Smooth muscle cell (in vitro differentiated cells): Measurements from ENCODE around the gene CLEC4F. TPM values are rescaled to one million over a fixed set of nuclear protein-coding genes. Genes with fewer than 3 reads are reported as not detected.

ENCODE experiments used
- DNase-seq: peaks from one replicate; lab custom pipeline; 2025; ENCODE audit not compliant: unreplicated experiment; lab: John Stamatoyannopoulos, UW
- H2AFZ ChIP-seq: fragments of 200-600 bp; sonication (generic); 2 replicates; pipeline ENCODE4 v1.6.0; 2016; ENCODE audit warnings: antibody characterized with exemption, low read depth, mild to moderate bottlenecking
- H3F3A ChIP-seq: fragments of 200-600 bp; sonication (generic); 2 replicates; pipeline ENCODE4 v1.6.0; 2017; ENCODE audit warnings: antibody characterized with exemption, low read depth
- H3K27ac ChIP-seq: fragments of 200-600 bp; sonication (generic); 2 replicates; pipeline ENCODE4 v1.5.1; 2016; ENCODE audit warnings: low read depth, mild to moderate bottlenecking
- H3K27me3 ChIP-seq: fragments of 200-600 bp; sonication (generic); 2 replicates; pipeline ENCODE4 v1.6.1; 2016; ENCODE audit warnings: low read depth, mild to moderate bottlenecking
- H3K36me3 ChIP-seq: fragments of 200-600 bp; sonication (generic); 2 replicates; pipeline ENCODE4 v1.5.1; 2016; ENCODE audit warnings: low read depth
- H3K4me1 ChIP-seq: fragments of 200-600 bp; sonication (generic); 2 replicates; pipeline ENCODE4 v1.5.1; 2016; ENCODE audit warnings: low read depth
- H3K4me2 ChIP-seq: fragments of 200-600 bp; sonication (generic); 2 replicates; pipeline ENCODE4 v1.6.0; 2016; ENCODE audit warnings: mild to moderate bottlenecking
- H3K4me3 ChIP-seq: fragments of 200-600 bp; sonication (generic); 2 replicates; pipeline ENCODE4 v1.5.1; 2016; ENCODE audit warnings: mild to moderate bottlenecking
- H3K79me2 ChIP-seq: fragments of 200-600 bp; sonication (generic); 2 replicates; pipeline ENCODE4 v1.6.0; 2016; ENCODE audit warnings: low read depth, mild to moderate bottlenecking
- H3K9ac ChIP-seq: fragments of 200-600 bp; sonication (generic); 2 replicates; pipeline ENCODE4 v1.6.0; 2016; ENCODE audit warnings: low read depth
- H3K9me3 ChIP-seq: fragments of 200-600 bp; sonication (generic); replicated peaks from 2 replicates; pipeline ENCODE4 v1.5.1; 2016; ENCODE audit warnings: low read depth
- H4K20me1 ChIP-seq: fragments of 200-600 bp; sonication (generic); 2 replicates; pipeline ENCODE4 v1.6.0; 2016; ENCODE audit warnings: low read depth
- WGBS: methylation state at CpG from one replicate; pipeline ENCODE4 v1.1.7; 2016; ENCODE audit warnings: low lambda C conversion rate; 5-methylcytosine and 5-hydroxymethylcytosine counted together
- polyA plus RNA-seq: library from polyadenylated mRNA; unstranded; fragments of >200 nt; fragmentation: Nextera tagmentation; extraction: Ambion mirVana; gene quantifications from 2 replicates; pipeline ENCODE4 v1.2.1, GENCODE V29; 2016
- small RNA-seq: library from RNA; depleted of rRNA; stranded (forward); fragments of <200 nt; gene quantifications from one replicate; pipeline ENCODE3, GENCODE V24; 2014
- total RNA-seq: library from RNA; depleted of rRNA; stranded (reverse); fragments of >200 nt; gene quantifications from 2 replicates; pipeline ENCODE4 v1.2.3, GENCODE V29; 2014
- TF ChIP-seq, protein P1 (sequence below): fragments of 200-600 bp; sonication (generic); IDR thresholded peaks from 2 replicates; pipeline ENCODE4 v1.5.1; 2017; ENCODE audit warnings: borderline replicate concordance, mild to moderate bottlenecking, antibody characterized with exemption; ENCODE audit not compliant: insufficient read depth, poor library complexity, severe bottlenecking

Gene CLEC4F
- total and polyA plus RNA-seq, 2 experiments from 2014 or later = not detected

GRCh38 chr2:70765507-70765906 lies 54.9 kb downstream of the CLEC4F start:
- Histone ChIP-seq H3K4me3 (no peak overlapping the region), H3K27ac (no peak overlapping the region), H3K9me3 (no peaks in the 10 kb centered on the region), H4K20me1 (no peaks in the 10 kb centered on the region), H3K4me2 (no peak overlapping the region), H3F3A (no peaks in the 10 kb centered on the region), H3K9ac (no peak overlapping the region), H3K4me1 (peaks cover 9% of the 10 kb centered on the region), H2AFZ (no peak overlapping the region), H3K79me2 (no peaks in the 10 kb centered on the region), H3K27me3 (peaks cover 28% of the 10 kb centered on the region), H3K36me3 (no peaks in the 10 kb centered on the region)
- TF ChIP-seq, protein P1, sequence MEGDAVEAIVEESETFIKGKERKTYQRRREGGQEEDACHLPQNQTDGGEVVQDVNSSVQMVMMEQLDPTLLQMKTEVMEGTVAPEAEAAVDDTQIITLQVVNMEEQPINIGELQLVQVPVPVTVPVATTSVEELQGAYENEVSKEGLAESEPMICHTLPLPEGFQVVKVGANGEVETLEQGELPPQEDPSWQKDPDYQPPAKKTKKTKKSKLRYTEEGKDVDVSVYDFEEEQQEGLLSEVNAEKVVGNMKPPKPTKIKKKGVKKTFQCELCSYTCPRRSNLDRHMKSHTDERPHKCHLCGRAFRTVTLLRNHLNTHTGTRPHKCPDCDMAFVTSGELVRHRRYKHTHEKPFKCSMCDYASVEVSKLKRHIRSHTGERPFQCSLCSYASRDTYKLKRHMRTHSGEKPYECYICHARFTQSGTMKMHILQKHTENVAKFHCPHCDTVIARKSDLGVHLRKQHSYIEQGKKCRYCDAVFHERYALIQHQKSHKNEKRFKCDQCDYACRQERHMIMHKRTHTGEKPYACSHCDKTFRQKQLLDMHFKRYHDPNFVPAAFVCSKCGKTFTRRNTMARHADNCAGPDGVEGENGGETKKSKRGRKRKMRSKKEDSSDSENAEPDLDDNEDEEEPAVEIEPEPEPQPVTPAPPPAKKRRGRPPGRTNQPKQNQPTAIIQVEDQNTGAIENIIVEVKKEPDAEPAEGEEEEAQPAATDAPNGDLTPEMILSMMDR = no peak
- DNase-seq = no peak
- WGBS = 85% methylated on average over 7 of the region's 7 CpGs

- TF ChIP-seq, protein P1 = no peak
- no peak overlapping the region for H3K4me2 ChIP-seq
- no peak for DNase-seq
- WGBS = 81% methylated on average over 1 of the region's 1 CpG
- no peaks in the 10 kb centered on the region for H3F3A ChIP-seq
- H3K4me1 ChIP-seq = no peaks in the 10 kb centered on the region
- no peak overlapping the region for H2AFZ ChIP-seq
- no peaks in the 10 kb centered on the region for H3K36me3 ChIP-seq
- H3K27me3 ChIP-seq = no peaks in the 10 kb centered on the region
- H3K9me3 ChIP-seq = no peaks in the 10 kb centered on the region
- H3K4me3 ChIP-seq = no peak overlapping the region
- no peaks in the 10 kb centered on the region for H3K79me2 ChIP-seq
- no peak overlapping the region for H3K27ac ChIP-seq
- no peaks in the 10 kb centered on the region for H4K20me1 ChIP-seq
- no peak overlapping the region for H3K9ac ChIP-seq
Measured at GRCh38 chr2:70759446-70759845, 61.0 kb downstream of the CLEC4F start.

Small RNA genes lying within 50 kb of the gene (small RNA-seq; reads per million reads assigned to genes)
- gene HMGN2P21 = not detected

Other genes starting within 250 kb of the CLEC4F start
- 3.0 and 7.1 TPM in 2 replicates for gene ADD2, start 52.4 kb downstream of the CLEC4F start, total RNA-seq
- 1.9 and 4.3 TPM in 2 replicates for gene ADD2, start 52.4 kb downstream of the CLEC4F start, polyA plus RNA-seq
- not detected in 2 replicates for gene FIGLA, start 30.0 kb downstream of the CLEC4F start, total RNA-seq
- gene FIGLA, start 30.0 kb downstream of the CLEC4F start, polyA plus RNA-seq = not detected in 2 replicates
- gene CD207, start 15.2 kb upstream of the CLEC4F start, total RNA-seq = not detected in 2 replicates
- not detected in 2 replicates for gene CD207, start 15.2 kb upstream of the CLEC4F start, polyA plus RNA-seq
- gene VAX2, start 80.0 kb upstream of the CLEC4F start, total RNA-seq = 0.81 and 1.3 TPM in 2 replicates
- 1.9 and 3.3 TPM in 2 replicates for gene VAX2, start 80.0 kb upstream of the CLEC4F start, polyA plus RNA-seq
- gene ATP6V1B1, start 115.3 kb upstream of the CLEC4F start, total RNA-seq = not detected in 2 replicates
- gene ATP6V1B1, start 115.3 kb upstream of the CLEC4F start, polyA plus RNA-seq = 0.59 and 2.0 TPM in 2 replicates
- gene ANKRD53, start 158.0 kb upstream of the CLEC4F start, total RNA-seq = 1.9 TPM in 1 of 2 replicates, not detected in the other
- 1.3 and 1.7 TPM in 2 replicates for gene ANKRD53, start 158.0 kb upstream of the CLEC4F start, polyA plus RNA-seq
- 35.2 and 43.5 TPM in 2 replicates for gene TEX261, start 174.3 kb upstream of the CLEC4F start, total RNA-seq
- 28.7 and 29.3 TPM in 2 replicates for gene TEX261, start 174.3 kb upstream of the CLEC4F start, polyA plus RNA-seq
- gene NAGK, start 248.0 kb upstream of the CLEC4F start, total RNA-seq = 105 and 116 TPM in 2 replicates
- 135 and 191 TPM in 2 replicates for gene NAGK, start 248.0 kb upstream of the CLEC4F start, polyA plus RNA-seq